HCT116 (cell line): ENCODE data around the gene CLDN20. TPM values are rescaled to one million over a fixed set of nuclear protein-coding genes. Genes with fewer than 3 reads are reported as not detected.

ENCODE experiments used
- ATAC-seq: fragments of 200-7000 bp; cut with Tn5 transposase; 2 replicates; pipeline ENCODE4 v1.9.1; 2020; ENCODE audit warnings: mild to moderate bottlenecking, moderate library complexity
- BruUV-seq: library from RNA; stranded (reverse); fragments of 400-500 nt; replicated peaks from 2 replicates; lab custom pipeline; 2021; lab: Mats Ljungman, UMichigan
- CTCF ChIA-PET: fragments of 300-600 bp; sonication (Branson Sonifier 250); formaldehyde crosslinking; loops from one replicate; lab custom pipeline; 2021; ENCODE audit warnings: antibody characterized with exemption; lab: Charles Lee
- POLR2A ChIA-PET: fragments of 300-600, 350-600 bp; sonication (Branson Sonifier 250); formaldehyde crosslinking; loops from one replicate; lab custom pipeline; 2021; ENCODE audit warnings: antibody characterized with exemption; lab: Charles Lee
- RAD21 ChIA-PET, 2 experiments: fragments of 300-600 bp; sonication (Branson Sonifier 250); formaldehyde crosslinking; loops; one replicate each; lab custom pipeline; 2023; ENCODE audit warnings: low total read pairs in 2 of 2; ENCODE audit not compliant: uncharacterized antibody in 2 of 2, unreplicated experiment in 2 of 2, low non-redundant PET in 1 of 2; lab: Charles Lee
- DNase-seq: peaks from one replicate; pipeline ENCODE4 v3.0.0-alpha.2; 2010; ENCODE audit warnings: low read depth, low spot score
- H2AFZ ChIP-seq: fragments of 200-600 bp; shearing (Covaris generic), sonication (generic); 2 replicates; pipeline ENCODE4 v1.6.1; 2017; ENCODE audit warnings: low read depth, mixed run types, mixed read lengths, antibody characterized with exemption, low read length; ENCODE audit not compliant: poor library complexity, severe bottlenecking
- H3K27ac ChIP-seq: 2 replicates; pipeline ENCODE4 v1.5.1; 2012; ENCODE audit warnings: low read depth, low read length
- H3K27me3 ChIP-seq: fragments of 200-600 bp; sonication (generic); 2 replicates; pipeline ENCODE4 v1.6.1; 2016; ENCODE audit warnings: mixed run types, low read length, mixed read lengths; ENCODE audit not compliant: insufficient read depth
- H3K36me3 ChIP-seq, 2 experiments: fragments of 200-500 bp in 1 of 2; fragments of 200-600 bp in 1 of 2; sonication (Bioruptor generic) in 1 of 2; sonication (generic) in 1 of 2; 2 replicates each; pipeline versions ENCODE4 v1.5.1 to v1.6.1; 2014 to 2016; ENCODE audit warnings: low read length in 2 of 2, inconsistent platforms in 1 of 2, mixed read lengths in 1 of 2, mixed run types in 1 of 2; ENCODE audit not compliant: insufficient read depth in 2 of 2, control insufficient read depth in 1 of 2
- H3K4me1 ChIP-seq, 2 experiments: fragments of 200-600 bp in 1 of 2; sonication (generic) in 1 of 2; 2 replicates each; pipeline versions ENCODE4 v1.5.1 to v1.6.1; 2012 to 2017; ENCODE audit warnings: low read length in 2 of 2, inconsistent platforms in 1 of 2, mild to moderate bottlenecking in 1 of 2, mixed read lengths in 1 of 2, mixed run types in 1 of 2, moderate library complexity in 1 of 2; ENCODE audit not compliant: insufficient read depth in 2 of 2, control insufficient read depth in 1 of 2
- H3K4me2 ChIP-seq: fragments of 200-600 bp; sonication (generic); 2 replicates; pipeline ENCODE4 v1.6.1; 2017; ENCODE audit warnings: mixed run types, low read length, mixed read lengths
- H3K4me3 ChIP-seq, 2 experiments: fragments of 200-600 bp in 1 of 2; sonication (generic) in 1 of 2; replicated peaks in 1 of 2; 2 replicates each; pipeline ENCODE4 v1.5.1; 2011 to 2016; ENCODE audit warnings: low read length in 2 of 2, control low read depth in 1 of 2, low read depth in 1 of 2, mild to moderate bottlenecking in 1 of 2, mixed read lengths in 1 of 2, mixed run types in 1 of 2
- H3K79me2 ChIP-seq: fragments of 200-600 bp; sonication (generic); 2 replicates; pipeline ENCODE4 v1.6.1; 2017; ENCODE audit warnings: mild to moderate bottlenecking, mixed run types, low read length, moderate library complexity, mixed read lengths; ENCODE audit not compliant: insufficient read depth
- H3K9ac ChIP-seq: fragments of 200-600 bp; sonication (generic); 2 replicates; pipeline ENCODE4 v1.6.1; 2016; ENCODE audit warnings: low read length, mixed read lengths
- H3K9me2 ChIP-seq: fragments of 200-600 bp; sonication (generic), shearing (Covaris generic); 2 replicates; pipeline ENCODE4 v1.6.1; 2017; ENCODE audit warnings: mixed run types, mild to moderate bottlenecking, moderate library complexity; ENCODE audit not compliant: insufficient read depth
- H3K9me3 ChIP-seq, 2 experiments: fragments of 200-500 bp in 1 of 2; fragments of 200-600 bp in 1 of 2; sonication (Bioruptor generic) in 1 of 2; sonication (generic) in 1 of 2; 2 replicates each; pipeline ENCODE4 v1.6.1; 2014 to 2017; ENCODE audit warnings: low read length in 2 of 2, mixed read lengths in 2 of 2, inconsistent platforms in 1 of 2, low read depth in 1 of 2, mild to moderate bottlenecking in 1 of 2, mixed run types in 1 of 2, moderate library complexity in 1 of 2; ENCODE audit not compliant: control insufficient read depth in 1 of 2, insufficient read depth in 1 of 2
- H4K20me1 ChIP-seq: fragments of 200-600 bp; sonication (generic), shearing (Covaris generic); 2 replicates; pipeline ENCODE4 v1.6.1; 2017; ENCODE audit warnings: mixed run types, mild to moderate bottlenecking, moderate library complexity; ENCODE audit not compliant: insufficient read depth
- ATF3 ChIP-seq: IDR thresholded peaks from 2 replicates; pipeline ENCODE4 v1.6.1; 2012
- CBX3 ChIP-seq: IDR thresholded peaks from 2 replicates; pipeline ENCODE4 v1.6.1; 2012; ENCODE audit warnings: low read depth
- CEBPB ChIP-seq: IDR thresholded peaks from 2 replicates; pipeline ENCODE4 v1.6.1; 2012; ENCODE audit warnings: low read depth
- EGR1 ChIP-seq: IDR thresholded peaks from 2 replicates; pipeline ENCODE4 v1.6.1; 2012; ENCODE audit warnings: low read depth
- ELF1 ChIP-seq: IDR thresholded peaks from 2 replicates; pipeline ENCODE4 v1.6.1; 2012; ENCODE audit warnings: low read depth, borderline replicate concordance
- EZH2 ChIP-seq: fragments of 200-600 bp; sonication (generic); IDR thresholded peaks from 2 replicates; pipeline ENCODE4 v1.6.1; 2017; ENCODE audit warnings: antibody characterized with exemption, mixed run types
- EZH2phosphoT487 ChIP-seq: fragments of 200-600 bp; IDR thresholded peaks from 2 replicates; pipeline ENCODE4 v1.6.1; 2018; ENCODE audit warnings: antibody characterized with exemption, borderline replicate concordance
- FOSL1 ChIP-seq: IDR thresholded peaks from 2 replicates; pipeline ENCODE4 v1.6.1; 2012; ENCODE audit warnings: low read depth
- JUND ChIP-seq: IDR thresholded peaks from 2 replicates; pipeline ENCODE4 v1.6.1; 2012
- POLR2A ChIP-seq: IDR thresholded peaks from 2 replicates; pipeline ENCODE4 v1.7.0; 2011; ENCODE audit warnings: borderline replicate concordance; ENCODE audit not compliant: insufficient read depth, insufficient read length; ENCODE audit errors: extremely low read depth
- POLR2AphosphoS5 ChIP-seq: IDR thresholded peaks from 2 replicates; pipeline ENCODE4 v1.6.1; 2011; ENCODE audit warnings: mild to moderate bottlenecking, low read depth, low read length, moderate library complexity
- SIN3A ChIP-seq: IDR thresholded peaks from 2 replicates; pipeline ENCODE4 v1.6.1; 2012; ENCODE audit warnings: low read depth
- SP1 ChIP-seq: IDR thresholded peaks from 2 replicates; pipeline ENCODE4 v1.6.1; 2012; ENCODE audit warnings: low read depth
- SRF ChIP-seq: IDR thresholded peaks from 2 replicates; pipeline ENCODE4 v1.6.1; 2012; ENCODE audit warnings: low read depth
- TCF7L2 ChIP-seq: IDR thresholded peaks from 2 replicates; pipeline ENCODE4 v1.7.0; 2011; ENCODE audit warnings: borderline replicate concordance, inconsistent platforms; ENCODE audit not compliant: insufficient read depth, insufficient read length; ENCODE audit errors: extremely low read depth
- YY1 ChIP-seq: IDR thresholded peaks from 2 replicates; pipeline ENCODE4 v1.6.1; 2011; ENCODE audit warnings: low read length, low read depth, moderate library complexity, mild to moderate bottlenecking; ENCODE audit not compliant: insufficient replicate concordance; ENCODE audit errors: extremely low read depth
- ZBTB33 ChIP-seq: IDR thresholded peaks from 2 replicates; pipeline ENCODE4 v1.6.1; 2011; ENCODE audit warnings: mild to moderate bottlenecking, low read length, moderate library complexity; ENCODE audit not compliant: insufficient replicate concordance; ENCODE audit errors: extremely low read depth
- ZFX ChIP-seq: fragments of 450-650 bp; IDR thresholded peaks from 2 replicates; pipeline ENCODE4 v1.6.1; 2017
- ZNF274 ChIP-seq: fragments of 200-500 bp; sonication (Bioruptor generic); IDR thresholded peaks from 2 replicates; pipeline ENCODE4 v1.6.1; 2014; ENCODE audit warnings: mild to moderate bottlenecking, low read depth, low read length, inconsistent platforms
- intact Hi-C: fragments of 100-400 bp; cut with micrococcal nuclease; formaldehyde crosslinking; loops from 2 replicates; pipeline ENCODE4 v1.10.0; 2022
- total RNA-seq: library from RNA; stranded (reverse); gene quantifications from one replicate; pipeline ENCODE4 v1.2.1, GENCODE V29; 2021; ENCODE audit not compliant: unreplicated experiment
- TF ChIP-seq, protein P1 (sequence below): IDR thresholded peaks from 2 replicates; pipeline ENCODE4 v1.6.1; 2012; ENCODE audit warnings: low read depth
- TF ChIP-seq, protein P2 (sequence below): IDR thresholded peaks from 2 replicates; pipeline ENCODE4 v1.6.1; 2012

CLDN20 gene
- total RNA-seq, 1 experiment from 2014 or later = not detected

- TF ChIP-seq EZH2phosphoT487 = no peak
- no peak for TF ChIP-seq SRF
- no peak for TF ChIP-seq CEBPB
- TF ChIP-seq CBX3 = no peak
Observed at GRCh38 chr6:155297669-155298068, 33.9 kb downstream of the CLDN20 start (continued).

DNA sequence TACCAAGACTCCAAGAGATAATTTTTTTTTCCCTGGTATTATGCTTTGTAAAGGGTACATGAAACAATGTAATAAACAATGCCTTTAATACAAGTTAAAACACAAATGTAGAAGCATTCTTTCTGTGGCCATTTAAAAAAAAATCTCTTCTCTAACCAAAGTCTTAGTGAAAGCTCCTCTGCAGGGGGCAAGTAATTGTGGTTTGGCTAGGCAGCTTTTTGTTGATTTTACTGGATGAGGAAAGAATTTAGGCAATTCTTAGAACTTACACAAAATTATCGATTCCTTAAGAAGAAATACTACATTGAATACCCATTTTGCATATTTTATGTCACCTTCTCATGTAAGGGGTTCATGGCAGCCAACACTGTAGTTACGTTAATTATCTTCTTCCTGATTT is 38.1 kb downstream of the CLDN20 start:
- no TSS peak for BruUV-seq
- ChIA-PET POLR2A (no interaction called here), CTCF (no interaction called here), RAD21 (no interaction called here)
- Histone ChIP-seq H4K20me1 (0 out of 2 replicates have a peak, but pooled peaks cover 3% of the 10 kb centered on the region), H3K36me3 (peaks cover 12 to 22% of the 10 kb centered on the region in 2 experiments), H3K4me1 (no peaks in the 10 kb centered on the region), H3K4me2 (no peak overlapping the region), H3K9me2 (no peaks in the 10 kb centered on the region), H2AFZ (no peak overlapping the region), H3K27ac (no peak overlapping the region)
- intact Hi-C loops = no loop called here
- no peak for ATAC-seq
- TF ChIP-seq ZNF274 = no peak
- no peak for TF ChIP-seq ZBTB33
- TF ChIP-seq, protein P1, sequence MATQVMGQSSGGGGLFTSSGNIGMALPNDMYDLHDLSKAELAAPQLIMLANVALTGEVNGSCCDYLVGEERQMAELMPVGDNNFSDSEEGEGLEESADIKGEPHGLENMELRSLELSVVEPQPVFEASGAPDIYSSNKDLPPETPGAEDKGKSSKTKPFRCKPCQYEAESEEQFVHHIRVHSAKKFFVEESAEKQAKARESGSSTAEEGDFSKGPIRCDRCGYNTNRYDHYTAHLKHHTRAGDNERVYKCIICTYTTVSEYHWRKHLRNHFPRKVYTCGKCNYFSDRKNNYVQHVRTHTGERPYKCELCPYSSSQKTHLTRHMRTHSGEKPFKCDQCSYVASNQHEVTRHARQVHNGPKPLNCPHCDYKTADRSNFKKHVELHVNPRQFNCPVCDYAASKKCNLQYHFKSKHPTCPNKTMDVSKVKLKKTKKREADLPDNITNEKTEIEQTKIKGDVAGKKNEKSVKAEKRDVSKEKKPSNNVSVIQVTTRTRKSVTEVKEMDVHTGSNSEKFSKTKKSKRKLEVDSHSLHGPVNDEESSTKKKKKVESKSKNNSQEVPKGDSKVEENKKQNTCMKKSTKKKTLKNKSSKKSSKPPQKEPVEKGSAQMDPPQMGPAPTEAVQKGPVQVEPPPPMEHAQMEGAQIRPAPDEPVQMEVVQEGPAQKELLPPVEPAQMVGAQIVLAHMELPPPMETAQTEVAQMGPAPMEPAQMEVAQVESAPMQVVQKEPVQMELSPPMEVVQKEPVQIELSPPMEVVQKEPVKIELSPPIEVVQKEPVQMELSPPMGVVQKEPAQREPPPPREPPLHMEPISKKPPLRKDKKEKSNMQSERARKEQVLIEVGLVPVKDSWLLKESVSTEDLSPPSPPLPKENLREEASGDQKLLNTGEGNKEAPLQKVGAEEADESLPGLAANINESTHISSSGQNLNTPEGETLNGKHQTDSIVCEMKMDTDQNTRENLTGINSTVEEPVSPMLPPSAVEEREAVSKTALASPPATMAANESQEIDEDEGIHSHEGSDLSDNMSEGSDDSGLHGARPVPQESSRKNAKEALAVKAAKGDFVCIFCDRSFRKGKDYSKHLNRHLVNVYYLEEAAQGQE = no peak
- TF ChIP-seq SIN3A = no peak
- TF ChIP-seq, protein P2, sequence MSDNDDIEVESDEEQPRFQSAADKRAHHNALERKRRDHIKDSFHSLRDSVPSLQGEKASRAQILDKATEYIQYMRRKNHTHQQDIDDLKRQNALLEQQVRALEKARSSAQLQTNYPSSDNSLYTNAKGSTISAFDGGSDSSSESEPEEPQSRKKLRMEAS = no peak
- no peak for TF ChIP-seq FOSL1
- TF ChIP-seq ELF1 = no peak
- TF ChIP-seq CEBPB = no peak
- no peak for TF ChIP-seq CBX3
- TF ChIP-seq SP1 = no peak
- no peak for TF ChIP-seq ZFX
- TF ChIP-seq JUND = no peak
- no peak for TF ChIP-seq TCF7L2
- TF ChIP-seq EZH2phosphoT487 = no peak
- TF ChIP-seq POLR2A = no peak
- TF ChIP-seq EZH2 = no peak
- no peak for TF ChIP-seq YY1
- TF ChIP-seq ATF3 = no peak
- no peak for TF ChIP-seq EGR1
- no peak for TF ChIP-seq POLR2AphosphoS5
- TF ChIP-seq, all 23 proteins: peak for 0
- DNase-seq = no peak
- no peak overlapping the region for H3K4me3 ChIP-seq
- no peaks in the 10 kb centered on the region for H3K27me3 ChIP-seq
- H3K79me2 ChIP-seq = peaks cover 21% of the 10 kb centered on the region
- H3K9ac ChIP-seq = no peak overlapping the region
- no peaks in the 10 kb centered on the region for H3K9me3 ChIP-seq
